Ectodermal cell (in vitro differentiated cells): ENCODE measurements around the gene SLC35B3.
"Not testable (repeated sequence)": the region's sequence is repeated elsewhere in the genome, so short reads cannot be mapped to it uniquely, and the experiment has no call there.

Experiments used
- H3K27ac ChIP-seq: 2 replicates; pipeline ENCODE4 v1.7.0; 2013; ENCODE audit warnings: mild to moderate bottlenecking, low read depth, low read length; ENCODE audit not compliant: insufficient read depth, poor library complexity, severe bottlenecking
- H3K27me3 ChIP-seq: 2 replicates; pipeline ENCODE4 v1.7.0; 2013; ENCODE audit warnings: mild to moderate bottlenecking, low read length; ENCODE audit not compliant: insufficient read depth, control insufficient read depth, poor library complexity, severe bottlenecking
- H3K36me3 ChIP-seq: one replicate; pipeline ENCODE4 v1.7.0; 2013; ENCODE audit warnings: low read length; ENCODE audit not compliant: control insufficient read depth, insufficient read depth
- H3K4me1 ChIP-seq: one replicate; pipeline ENCODE4 v1.7.0; 2013; ENCODE audit warnings: low read length; ENCODE audit not compliant: control insufficient read depth, insufficient read depth
- H3K4me3 ChIP-seq: 2 replicates; pipeline ENCODE4 v1.7.0; 2013; ENCODE audit warnings: low read depth, low read length, control low read depth; ENCODE audit not compliant: insufficient read depth
- H3K9me3 ChIP-seq: 2 replicates; pipeline ENCODE4 v1.7.0; 2013; ENCODE audit warnings: mild to moderate bottlenecking, low read length, moderate library complexity; ENCODE audit not compliant: control insufficient read depth
- WGBS, 2 experiments: methylation state at CpG; one replicate each; pipeline ENCODE4 v1.1.7; 2013; ENCODE audit warnings: missing lambda C conversion rate in 2 of 2; 5-methylcytosine and 5-hydroxymethylcytosine counted together

The SLC35B3 gene

GRCh38 chr6:8415913-8416312, 19.4 kb downstream of the SLC35B3 start:
- no peak overlapping the region for H3K4me3 ChIP-seq
- 92 to 98% methylated on average over 2 of the region's 2 CpGs for WGBS, 2 experiments
- H3K36me3 ChIP-seq, result peaks cover 11% of the 10 kb centered on the region
- no peaks in the 10 kb centered on the region for H3K27me3 ChIP-seq
- H3K9me3 ChIP-seq, result no peaks in the 10 kb centered on the region
- H3K27ac ChIP-seq, result no peak overlapping the region
- no peaks in the 10 kb centered on the region for H3K4me1 ChIP-seq

GRCh38 chr6:8415280-8415679, 20.1 kb downstream of the SLC35B3 start:
- no peak overlapping the region for H3K4me3 ChIP-seq
- WGBS, 2 experiments, result 90 to 94% methylated on average over 3 of the region's 3 CpGs
- no peaks in the 10 kb centered on the region for H3K9me3 ChIP-seq
- no peaks in the 10 kb centered on the region for H3K4me1 ChIP-seq
- H3K27me3 ChIP-seq, result no peaks in the 10 kb centered on the region
- peaks cover 11% of the 10 kb centered on the region for H3K36me3 ChIP-seq
- H3K27ac ChIP-seq, result no peak overlapping the region

GRCh38 chr6:8414844-8415243, 20.5 kb downstream of the SLC35B3 start:
- no peaks in the 10 kb centered on the region for H3K4me1 ChIP-seq
- H3K36me3 ChIP-seq, result peaks cover 11% of the 10 kb centered on the region
- H3K9me3 ChIP-seq, result no peaks in the 10 kb centered on the region
- no peak overlapping the region for H3K27ac ChIP-seq
- H3K4me3 ChIP-seq, result no peak overlapping the region
- 99 to 100% methylated on average over 2 to 3 of the region's 3 CpGs for WGBS, 2 experiments
- no peaks in the 10 kb centered on the region for H3K27me3 ChIP-seq

- WGBS, 2 experiments, result 89 to 90% methylated on average over 4 of the region's 4 CpGs
- not testable (repeated sequence) for H3K36me3 ChIP-seq
Observed at GRCh38 chr6:8405946-8406345, 29.4 kb downstream of the SLC35B3 start.

GRCh38 chr6:8402546-8402945, 32.8 kb downstream of the SLC35B3 start:
- H3K27me3 ChIP-seq, result no peaks in the 10 kb centered on the region
- no peak overlapping the region for H3K27ac ChIP-seq
- WGBS, 2 experiments, result 93 to 98% methylated on average over 1 of the region's 1 CpG
- no peak overlapping the region for H3K4me3 ChIP-seq
- no peaks in the 10 kb centered on the region for H3K9me3 ChIP-seq
- H3K36me3 ChIP-seq, result no peaks in the 10 kb centered on the region
- H3K4me1 ChIP-seq, result no peaks in the 10 kb centered on the region

More at GRCh38 chr6:8405946-8406345, 29.4 kb downstream of the SLC35B3 start:
- H3K27me3 ChIP-seq, H3K4me3 ChIP-seq, H3K4me1 ChIP-seq, H3K27ac ChIP-seq, H3K9me3 ChIP-seq: not testable (repeated sequence)

- H3K36me3 ChIP-seq, result no peaks in the 10 kb centered on the region
- no peak overlapping the region for H3K27ac ChIP-seq
- H3K9me3 ChIP-seq, result no peaks in the 10 kb centered on the region
- no peaks in the 10 kb centered on the region for H3K4me1 ChIP-seq
- H3K27me3 ChIP-seq, result no peaks in the 10 kb centered on the region
- 89 to 90% methylated on average over 1 of the region's 1 CpG for WGBS, 2 experiments
- no peak overlapping the region for H3K4me3 ChIP-seq
Observed at GRCh38 chr6:8400663-8401062, 34.7 kb downstream of the SLC35B3 start.

GRCh38 chr6:8392569-8392968, 42.8 kb downstream of the SLC35B3 start:
- Histone ChIP-seq H3K36me3 (no peaks in the 10 kb centered on the region), H3K9me3 (no peaks in the 10 kb centered on the region), H3K27ac (no peak overlapping the region), H3K4me1 (no peaks in the 10 kb centered on the region), H3K4me3 (no peak overlapping the region), H3K27me3 (no peaks in the 10 kb centered on the region)
- 87 to 89% methylated on average over 2 of the region's 2 CpGs for WGBS, 2 experiments

GRCh38 chr6:8391934-8392333, 43.4 kb downstream of the SLC35B3 start:
- Histone ChIP-seq H3K4me1 (no peaks in the 10 kb centered on the region), H3K36me3 (no peaks in the 10 kb centered on the region), H3K4me3 (no peak overlapping the region)

GRCh38 chr6:8389036-8389818, 46.1 kb downstream of the SLC35B3 start:
- Histone ChIP-seq H3K36me3 (no peaks in the 10 kb centered on the region), H3K4me1 (no peaks in the 10 kb centered on the region), H3K27ac (no peak overlapping the region), H3K4me3 (no peak overlapping the region), H3K9me3 (no peaks in the 10 kb centered on the region), H3K27me3 (no peaks in the 10 kb centered on the region)
- 84 to 85% methylated on average over 3 to 4 of the region's 4 CpGs for WGBS, 2 experiments

More at GRCh38 chr6:8391934-8392333, 43.4 kb downstream of the SLC35B3 start:
- no peaks in the 10 kb centered on the region for H3K27me3 ChIP-seq
- no peak overlapping the region for H3K27ac ChIP-seq
- no peaks in the 10 kb centered on the region for H3K9me3 ChIP-seq

- Histone ChIP-seq H3K4me3 (no peak overlapping the region), H3K4me1 (peaks cover 3% of the 10 kb centered on the region), H3K36me3 (no peaks in the 10 kb centered on the region), H3K27me3 (no peaks in the 10 kb centered on the region), H3K9me3 (no peaks in the 10 kb centered on the region), H3K27ac (no peak overlapping the region)
- 92 to 94% methylated on average over 11 of the region's 11 CpGs for WGBS, 2 experiments
Observed at GRCh38 chr6:8387942-8388437, 47.4 kb downstream of the SLC35B3 start.
